LNCaP clone FGC (cell line): Measurements from ENCODE around the gene ACAT2.

Experiments
- DNase-seq: peaks from one replicate; pipeline ENCODE4 v3.0.0-alpha.2; 2011; ENCODE audit warnings: low read depth
- H3K4me3 ChIP-seq: 2 replicates; pipeline ENCODE4 v1.5.1; 2011; ENCODE audit warnings: mild to moderate bottlenecking, low read depth, low read length, control low read depth
- CTCF ChIP-seq: IDR thresholded peaks from 2 replicates; pipeline ENCODE4 v1.5.1; 2012; ENCODE audit warnings: mild to moderate bottlenecking; ENCODE audit not compliant: control insufficient read depth, insufficient read depth; ENCODE audit errors: extremely low read depth

Gene ACAT2

GRCh38 chr6:159760602-159761057, 1.2 kb upstream of the ACAT2 start:
- no peak for TF ChIP-seq CTCF
- peak overlapping the region; percentile 73 for H3K4me3 ChIP-seq
- DNase-seq = no peak

- DNase-seq = no peak
- no peak for TF ChIP-seq CTCF
- peak overlapping the region; percentile 73 for H3K4me3 ChIP-seq
Measured at GRCh38 chr6:159761129-159761872, 544 bp upstream of the ACAT2 start.

GRCh38 chr6:159762681-159763293, 942 bp downstream of the ACAT2 start:
- no peak for DNase-seq
- no peak for TF ChIP-seq CTCF
- peak overlapping the region; percentile 73 for H3K4me3 ChIP-seq

DNA sequence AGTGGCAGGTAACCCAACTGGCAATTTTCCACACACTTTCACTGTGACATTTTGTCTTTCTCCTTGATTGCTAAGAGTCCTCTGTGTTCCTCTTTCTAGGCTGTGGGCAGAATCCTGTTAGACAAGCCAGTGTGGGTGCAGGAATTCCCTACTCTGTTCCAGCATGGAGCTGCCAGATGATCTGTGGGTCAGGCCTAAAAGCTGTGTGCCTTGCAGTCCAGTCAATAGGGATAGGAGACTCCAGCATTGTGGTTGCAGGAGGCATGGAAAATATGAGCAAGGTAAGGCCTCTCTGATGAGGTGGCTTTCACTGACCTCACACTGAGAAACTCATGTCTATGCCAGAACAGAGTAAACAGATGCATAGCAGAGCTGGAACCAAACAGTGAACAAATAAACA, 5.1 kb downstream of the ACAT2 start:
- no peak for DNase-seq
- H3K4me3 ChIP-seq = no peak overlapping the region
- no peak for TF ChIP-seq CTCF

DNA sequence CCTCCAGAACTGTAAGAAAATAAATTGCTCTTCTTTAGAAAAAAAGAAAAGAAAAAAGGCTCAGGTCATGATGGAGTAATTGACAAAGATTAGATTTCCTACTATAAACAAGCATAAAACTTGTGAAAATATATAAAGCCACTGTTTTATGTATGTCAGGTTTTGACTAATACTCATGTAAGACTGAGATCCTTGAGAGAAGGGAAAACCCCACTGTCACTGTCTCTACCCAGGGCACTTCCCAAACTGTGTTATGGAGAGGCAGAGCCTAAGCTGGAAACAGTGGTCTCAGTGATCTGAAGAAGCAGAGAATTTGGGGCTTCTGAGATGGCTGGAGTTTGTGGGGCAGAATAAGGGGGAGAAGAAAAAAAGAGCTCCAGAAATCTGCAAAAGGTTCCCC, 7.6 kb downstream of the ACAT2 start:
- H3K4me3 ChIP-seq = no peak overlapping the region
- no peak for TF ChIP-seq CTCF
- DNase-seq = no peak

- TF ChIP-seq CTCF = no peak
- no peak overlapping the region for H3K4me3 ChIP-seq
- DNase-seq = no peak
Measured at GRCh38 chr6:159772196-159772595, 10.4 kb downstream of the ACAT2 start.

DNA sequence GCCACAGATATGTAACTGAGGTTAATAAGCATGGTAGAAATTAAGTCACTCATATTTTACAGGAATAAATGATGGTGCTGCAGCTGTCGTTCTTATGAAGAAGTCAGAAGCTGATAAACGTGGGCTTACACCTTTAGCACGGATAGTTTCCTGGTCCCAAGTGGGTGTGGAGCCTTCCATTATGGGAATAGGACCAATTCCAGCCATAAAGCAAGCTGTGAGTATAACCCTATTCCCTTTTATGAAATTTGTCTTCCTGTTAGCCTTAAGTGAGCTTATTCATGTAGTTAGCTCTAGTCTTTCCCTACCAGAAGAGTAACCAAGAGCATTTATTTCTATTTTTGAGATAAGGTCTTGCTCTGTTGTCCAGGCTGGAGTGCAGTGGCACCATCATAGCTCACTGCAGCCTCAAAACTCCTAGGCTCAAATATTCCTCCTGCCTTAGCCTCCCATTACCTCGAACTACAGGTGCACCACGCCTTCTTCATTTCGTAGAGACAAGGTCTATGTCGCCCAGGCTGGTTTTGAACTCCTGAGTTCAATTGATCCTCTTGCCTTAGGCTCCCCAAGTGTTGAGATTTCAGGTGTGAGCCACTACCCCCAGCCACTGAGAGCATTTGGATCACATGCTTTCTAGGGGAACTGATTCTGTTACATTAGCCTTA, 15.5 kb downstream of the ACAT2 start:
- DNase-seq = no peak
- H3K4me3 ChIP-seq = no peak overlapping the region
- no peak for TF ChIP-seq CTCF
